ENCODE results near the gene PPP4R1. TPM values are rescaled to one million over a fixed set of nuclear protein-coding genes. Genes with fewer than 3 reads are reported as not detected.

Gene PPP4R1
- polyA plus RNA-seq, 1 of the 3 experiments (the other 2 are of a cell fraction), result 53.4 TPM

GRCh38 chr18:9550429-9550828 is 63.9 kb downstream of the PPP4R1 start:
- Histone ChIP-seq H2AFZ (ENCODE audit: low read depth) (no peak overlapping the region), H3K4me3 (ENCODE audit: low read depth in 2 of 2, low read length in 1 of 2) (no peak overlapping the region), H3K27ac (ENCODE audit: low read depth in 2 of 2, low read length in 1 of 2) (no peak overlapping the region), H3K79me2 (ENCODE audit: insufficient read depth) (peaks cover 7% of the 10 kb centered on the region; the same call in 1 of the 2 replicates), H4K20me1 (ENCODE audit: insufficient read depth) (0 out of 2 replicates have a peak, but pooled peaks cover 4% of the 10 kb centered on the region), H3K27me3 (ENCODE audit: insufficient read depth) (no peaks in the 10 kb centered on the region), H3K9ac (no peak overlapping the region), H3K36me3 (replicated peaks in 1 of 2; ENCODE audit: control insufficient read depth in 1 of 2, insufficient read depth in 2 of 2, low read length in 1 of 2) (peaks cover 80 to 81% of the 10 kb centered on the region in 2 experiments), H3K4me2 (no peak overlapping the region), H3K4me1 (ENCODE audit: control insufficient read depth in 1 of 2, insufficient read depth in 2 of 2, low read depth in 1 of 2, low read length in 1 of 2) (no peaks in the 10 kb centered on the region; a peak in 1 of 4 replicates), H3F3A (replicated peaks; ENCODE audit: insufficient read depth) (no peaks in the 10 kb centered on the region), H3K9me3 (no peaks in the 10 kb centered on the region), H3K9me2 (no peaks in the 10 kb centered on the region)
- 98% methylated on average over 3 of the region's 4 CpGs for WGBS (ENCODE audit: low lambda C conversion rate)
- ChIA-PET POLR2A (no interaction called here), CTCF (no interaction called here)
- TF ChIP-seq PBX3 (IDR thresholded peaks at IDR 0.05) (no peak), FOXJ3 (CRISPR knock-in tag; IDR thresholded peaks at IDR 0.05) (no peak), EP300 (IDR thresholded peaks at IDR 0.05; ENCODE audit: borderline replicate concordance in 1 of 2, low read depth in 1 of 2, low read length in 1 of 2) (no peak), POLR2AphosphoS5 (IDR thresholded peaks at IDR 0.05; ENCODE audit: low read depth, low read length) (no peak), USF2 (IDR thresholded peaks at IDR 0.05; ENCODE audit: borderline replicate concordance, low read depth, low read length) (no peak), JUND (IDR thresholded peaks at IDR 0.05) (no peak), YY1 (IDR thresholded peaks at IDR 0.05; ENCODE audit: low read depth) (no peak), MAX (IDR thresholded peaks at IDR 0.05; ENCODE audit: low read depth) (no peak), TCF12 (IDR thresholded peaks at IDR 0.05) (no peak), ZBTB33 (IDR thresholded peaks at IDR 0.05; ENCODE audit: borderline replicate concordance, low read depth) (no peak), RFX5 (IDR thresholded peaks at IDR 0.05; ENCODE audit: low read length) (no peak), CTCF (IDR thresholded peaks at IDR 0.05) (no peak), RCOR1 (IDR thresholded peaks at IDR 0.05; ENCODE audit: low read length) (no peak)
- DNase-seq, result no peak
